Iris pigment epithelial cell (primary cell): Measurements from ENCODE around the gene GPX4.

Source experiments
- DNase-seq: peaks from one replicate; pipeline ENCODE4 v3.0.0-alpha.2; 2011; ENCODE audit warnings: low read depth

Gene GPX4

GRCh38 chr19:1149259-1150045, 45.7 kb downstream of the GPX4 start:
- DNase-seq: no peak

GRCh38 chr19:1150333-1151036, 46.7 kb downstream of the GPX4 start:
- no peak for DNase-seq

GRCh38 chr19:1151037-1151724, 47.4 kb downstream of the GPX4 start:
- DNase-seq: no peak

GRCh38 chr19:1151917-1152587, 48.3 kb downstream of the GPX4 start:
- no peak for DNase-seq

DNA sequence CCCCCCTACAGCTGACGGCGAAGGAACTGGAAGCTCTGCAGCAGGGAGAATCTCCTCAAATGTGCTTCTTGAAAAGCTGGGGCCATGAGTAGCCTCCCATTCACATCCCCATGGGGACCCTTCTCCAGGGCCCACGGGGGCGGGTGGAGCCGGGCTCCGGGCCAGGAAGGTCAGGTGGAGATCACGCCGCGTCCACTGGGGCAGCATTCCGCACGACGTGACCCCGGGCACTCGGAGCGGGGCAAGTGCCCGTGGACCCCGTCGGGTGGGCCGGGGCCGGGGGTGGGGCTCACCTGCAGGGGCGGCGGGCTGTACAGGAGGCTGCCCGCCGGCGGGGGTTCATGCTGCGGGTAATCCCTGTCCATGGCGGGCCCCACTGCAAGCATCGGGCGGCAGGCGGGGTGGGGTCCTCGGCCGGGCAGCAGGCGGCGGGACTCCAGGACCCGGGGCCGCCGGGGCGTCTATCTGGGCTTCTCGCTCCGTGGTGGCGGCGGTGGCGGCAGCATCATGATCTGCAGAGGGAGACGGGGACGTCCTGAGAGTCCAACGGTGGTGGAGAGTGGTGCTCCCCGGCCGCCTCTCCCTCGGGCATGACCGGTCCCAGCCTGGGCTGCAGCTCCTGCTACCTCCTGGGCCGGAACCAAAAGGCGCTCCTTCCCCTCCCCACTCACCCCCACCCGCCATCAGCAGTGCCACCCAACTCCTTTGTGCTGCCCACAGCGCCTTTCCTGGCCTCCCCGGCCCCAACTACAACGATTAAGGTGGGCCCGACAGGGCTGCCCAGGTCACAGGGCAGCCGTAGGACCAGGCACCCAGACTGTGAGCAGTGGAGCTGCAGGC, 50.3 kb downstream of the GPX4 start:
- DNase-seq: no peak

- DNase-seq: peak; percentile 94
These were observed 51.0 kb downstream of the GPX4 start for GRCh38 chr19:1154731-1155351.

- peak; percentile 42 for DNase-seq
These were observed 51.8 kb downstream of the GPX4 start for GRCh38 chr19:1155352-1156304.
